Neural cell (in vitro differentiated cells): ENCODE results near the gene SIK3. TPM values are rescaled to one million over a fixed set of nuclear protein-coding genes. Genes with fewer than 3 reads are reported as not detected.

Source experiments
- H2AFZ ChIP-seq: fragments of 200-600, 300-800 bp; sonication (generic), shearing (Covaris generic); 2 replicates; pipeline ENCODE4 v1.6.0; 2014; ENCODE audit warnings: low read depth, mild to moderate bottlenecking, antibody characterized with exemption, low read length, moderate library complexity
- H3F3A ChIP-seq: fragments of 200-600 bp; shearing (Covaris generic); 2 replicates; pipeline ENCODE4 v1.6.1; 2016; ENCODE audit warnings: mild to moderate bottlenecking, moderate library complexity, mixed read lengths, antibody characterized with exemption, low read length; ENCODE audit not compliant: insufficient read depth, poor library complexity, severe bottlenecking
- H3K27ac ChIP-seq: fragments of 200-600, 300-800 bp; sonication (generic), shearing (Covaris generic); 2 replicates; pipeline ENCODE4 v1.5.1; 2014; ENCODE audit warnings: mild to moderate bottlenecking, low read length, moderate library complexity
- H3K27me3 ChIP-seq: fragments of 300-800, 200-600 bp; sonication (generic), shearing (Covaris generic); 2 replicates; pipeline ENCODE4 v1.6.0; 2014; ENCODE audit warnings: mild to moderate bottlenecking, low read depth, low read length, moderate library complexity; ENCODE audit not compliant: insufficient read depth
- H3K36me3 ChIP-seq: fragments of 300-800, 200-600 bp; sonication (generic), shearing (Covaris generic); 2 replicates; pipeline ENCODE4 v1.5.1; 2014; ENCODE audit warnings: mild to moderate bottlenecking, antibody characterized with exemption, low read length, moderate library complexity; ENCODE audit not compliant: insufficient read depth
- H3K4me2 ChIP-seq: fragments of 300-800, 200-600 bp; sonication (generic), shearing (Covaris generic); 2 replicates; pipeline ENCODE4 v1.6.0; 2014; ENCODE audit warnings: mild to moderate bottlenecking, low read length
- H3K4me3 ChIP-seq: fragments of 300-800, 200-600 bp; sonication (generic), shearing (Covaris generic); 2 replicates; pipeline ENCODE4 v1.5.1; 2014; ENCODE audit warnings: mild to moderate bottlenecking, low read length, moderate library complexity
- H3K79me2 ChIP-seq: fragments of 200-600 bp; shearing (Covaris generic); replicated peaks from 2 replicates; pipeline ENCODE4 v1.6.0; 2014; ENCODE audit warnings: mild to moderate bottlenecking, low read length, moderate library complexity; ENCODE audit not compliant: insufficient read depth
- H3K9ac ChIP-seq: fragments of 300-800, 200-600 bp; sonication (generic), shearing (Covaris generic); 2 replicates; pipeline ENCODE4 v1.6.1; 2016; ENCODE audit warnings: mild to moderate bottlenecking, low read length, mixed read lengths
- H3K9me2 ChIP-seq: fragments of 200-600 bp; shearing (Covaris generic); 2 replicates; pipeline ENCODE4 v1.6.1; 2016; ENCODE audit warnings: mild to moderate bottlenecking, low read length, mixed read lengths; ENCODE audit not compliant: insufficient read depth
- H3K9me3 ChIP-seq: fragments of 200-600, 300-800 bp; sonication (generic), shearing (Covaris generic); 2 replicates; pipeline ENCODE4 v1.6.1; 2016; ENCODE audit warnings: mild to moderate bottlenecking, mixed run types, low read length, moderate library complexity, mixed read lengths
- H4K20me1 ChIP-seq: fragments of 200-600 bp; shearing (Covaris generic); 2 replicates; pipeline ENCODE4 v1.6.1; 2016; ENCODE audit warnings: mild to moderate bottlenecking, mixed run types; ENCODE audit not compliant: insufficient read depth
- CTCF ChIP-seq: fragments of 450-650 bp; IDR thresholded peaks from 2 replicates; pipeline ENCODE4 v1.5.1; 2014; ENCODE audit warnings: antibody characterized with exemption, mild to moderate bottlenecking, moderate library complexity; ENCODE audit not compliant: poor library complexity, severe bottlenecking
- EP300 ChIP-seq: fragments of 450-650 bp; conservative IDR thresholded peaks from 2 replicates; pipeline ENCODE4 v1.6.1; 2014; ENCODE audit warnings: antibody characterized with exemption, mild to moderate bottlenecking, moderate library complexity; ENCODE audit not compliant: poor library complexity, severe bottlenecking
- EZH2 ChIP-seq: fragments of 200-600, 300-800 bp; shearing (Covaris generic), sonication (generic); IDR thresholded peaks from 2 replicates; pipeline ENCODE4 v1.6.1; 2014; ENCODE audit warnings: antibody characterized with exemption, low read length, borderline replicate concordance, mild to moderate bottlenecking; ENCODE audit not compliant: insufficient read depth, poor library complexity, severe bottlenecking
- MXI1 ChIP-seq: fragments of 450-650 bp; conservative IDR thresholded peaks from 2 replicates; pipeline ENCODE4 v1.6.1; 2014; ENCODE audit warnings: antibody characterized with exemption, mild to moderate bottlenecking; ENCODE audit not compliant: poor library complexity, severe bottlenecking
- POLR2AphosphoS5 ChIP-seq: IDR thresholded peaks from 2 replicates; pipeline ENCODE4 v1.6.1; 2012
- RAD21 ChIP-seq: fragments of 450-650 bp; conservative IDR thresholded peaks from 2 replicates; pipeline ENCODE4 v1.6.1; 2014; ENCODE audit warnings: antibody characterized with exemption, mild to moderate bottlenecking, moderate library complexity
- SMC3 ChIP-seq: fragments of 450-650 bp; conservative IDR thresholded peaks from 2 replicates; pipeline ENCODE4 v1.6.1; 2014; ENCODE audit warnings: antibody characterized with exemption, mild to moderate bottlenecking, moderate library complexity; ENCODE audit not compliant: poor library complexity
- TAF1 ChIP-seq: IDR thresholded peaks from 2 replicates; pipeline ENCODE4 v1.6.1; 2012; ENCODE audit warnings: low read depth
- polyA plus RNA-seq: library from polyadenylated mRNA; depleted of rRNA; stranded (reverse); fragments of >200 nt; gene quantifications from 2 replicates; pipeline ENCODE4 v1.2.3, GENCODE V29; 2014
- TF ChIP-seq, protein P1 (sequence below): IDR thresholded peaks from 2 replicates; pipeline ENCODE4 v1.6.1; 2012; ENCODE audit warnings: borderline replicate concordance

SIK3 gene
- polyA plus RNA-seq, 1 donor from 2014 or later, result 11.2 TPM

DNA sequence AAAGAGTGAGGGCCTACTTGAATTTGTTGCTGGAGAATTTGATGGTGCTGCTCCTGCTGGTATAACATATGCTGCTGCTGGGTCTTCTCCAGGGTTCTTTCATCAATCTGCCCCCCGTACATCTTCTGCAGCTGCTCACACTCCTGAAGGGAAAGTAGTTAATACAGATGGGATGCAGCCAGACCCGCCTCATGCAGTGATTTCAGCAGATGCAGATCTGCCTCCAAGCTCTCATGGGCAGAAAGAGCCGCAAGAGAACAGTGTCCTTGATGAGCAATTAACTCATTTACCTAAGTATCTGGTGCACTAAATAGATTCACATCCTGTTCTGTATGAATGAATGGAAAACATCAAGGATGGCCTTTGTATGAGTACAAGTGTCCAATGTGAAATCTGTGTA is 236.0 kb downstream of the SIK3 start:
- no peak overlapping the region for H3K4me2 ChIP-seq
- no peaks in the 10 kb centered on the region for H3K79me2 ChIP-seq
- no peaks in the 10 kb centered on the region for H3F3A ChIP-seq
- no peaks in the 10 kb centered on the region for H3K27me3 ChIP-seq
- no peak overlapping the region for H3K9ac ChIP-seq
- H3K4me3 ChIP-seq, result no peak overlapping the region
- TF ChIP-seq POLR2AphosphoS5 (no peak), MXI1 (no peak), CTCF (no peak), EZH2 (no peak), SMC3 (no peak), EP300 (no peak), RAD21 (no peak), TAF1 (no peak)
- TF ChIP-seq, protein P1, sequence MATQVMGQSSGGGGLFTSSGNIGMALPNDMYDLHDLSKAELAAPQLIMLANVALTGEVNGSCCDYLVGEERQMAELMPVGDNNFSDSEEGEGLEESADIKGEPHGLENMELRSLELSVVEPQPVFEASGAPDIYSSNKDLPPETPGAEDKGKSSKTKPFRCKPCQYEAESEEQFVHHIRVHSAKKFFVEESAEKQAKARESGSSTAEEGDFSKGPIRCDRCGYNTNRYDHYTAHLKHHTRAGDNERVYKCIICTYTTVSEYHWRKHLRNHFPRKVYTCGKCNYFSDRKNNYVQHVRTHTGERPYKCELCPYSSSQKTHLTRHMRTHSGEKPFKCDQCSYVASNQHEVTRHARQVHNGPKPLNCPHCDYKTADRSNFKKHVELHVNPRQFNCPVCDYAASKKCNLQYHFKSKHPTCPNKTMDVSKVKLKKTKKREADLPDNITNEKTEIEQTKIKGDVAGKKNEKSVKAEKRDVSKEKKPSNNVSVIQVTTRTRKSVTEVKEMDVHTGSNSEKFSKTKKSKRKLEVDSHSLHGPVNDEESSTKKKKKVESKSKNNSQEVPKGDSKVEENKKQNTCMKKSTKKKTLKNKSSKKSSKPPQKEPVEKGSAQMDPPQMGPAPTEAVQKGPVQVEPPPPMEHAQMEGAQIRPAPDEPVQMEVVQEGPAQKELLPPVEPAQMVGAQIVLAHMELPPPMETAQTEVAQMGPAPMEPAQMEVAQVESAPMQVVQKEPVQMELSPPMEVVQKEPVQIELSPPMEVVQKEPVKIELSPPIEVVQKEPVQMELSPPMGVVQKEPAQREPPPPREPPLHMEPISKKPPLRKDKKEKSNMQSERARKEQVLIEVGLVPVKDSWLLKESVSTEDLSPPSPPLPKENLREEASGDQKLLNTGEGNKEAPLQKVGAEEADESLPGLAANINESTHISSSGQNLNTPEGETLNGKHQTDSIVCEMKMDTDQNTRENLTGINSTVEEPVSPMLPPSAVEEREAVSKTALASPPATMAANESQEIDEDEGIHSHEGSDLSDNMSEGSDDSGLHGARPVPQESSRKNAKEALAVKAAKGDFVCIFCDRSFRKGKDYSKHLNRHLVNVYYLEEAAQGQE, result no peak
- H3K9me3 ChIP-seq, result no peaks in the 10 kb centered on the region
- H2AFZ ChIP-seq, result no peak overlapping the region
- H3K27ac ChIP-seq, result no peak overlapping the region
- H3K9me2 ChIP-seq, result no peaks in the 10 kb centered on the region
- no peaks in the 10 kb centered on the region for H4K20me1 ChIP-seq
- peaks cover 7% of the 10 kb centered on the region for H3K36me3 ChIP-seq

GRCh38 chr11:116861539-116861938 is 236.7 kb downstream of the SIK3 start:
- Histone ChIP-seq H4K20me1 (no peaks in the 10 kb centered on the region), H3K9me2 (no peaks in the 10 kb centered on the region), H2AFZ (no peak overlapping the region), H3K4me3 (no peak overlapping the region), H3K4me2 (no peak overlapping the region), H3K79me2 (no peaks in the 10 kb centered on the region), H3K27ac (no peak overlapping the region), H3K9me3 (no peaks in the 10 kb centered on the region), H3K9ac (no peak overlapping the region), H3K36me3 (peaks cover 14% of the 10 kb centered on the region), H3K27me3 (no peaks in the 10 kb centered on the region), H3F3A (no peaks in the 10 kb centered on the region)
- TF ChIP-seq CTCF, result no peak
- TF ChIP-seq SMC3, result no peak
- TF ChIP-seq MXI1, result no peak
- no peak for TF ChIP-seq TAF1
- no peak for TF ChIP-seq EP300
- TF ChIP-seq, protein P1, result no peak
- TF ChIP-seq EZH2, result no peak
- no peak for TF ChIP-seq RAD21
- no peak for TF ChIP-seq POLR2AphosphoS5
